ENCODE results near the gene NXN. TPM values are rescaled to one million over a fixed set of nuclear protein-coding genes. Genes with fewer than 3 reads are reported as not detected.

Gene NXN
- total RNA-seq, 6 experiments from 2014 or later, result 81.7 to 93.8 (median 92.2) TPM

- H3K36me3 Mint-ChIP-seq (ENCODE audit: low read depth), result peaks cover 21% of the 10 kb centered on the region
Observed at GRCh38 chr17:969811-970355, 9.7 kb downstream of the NXN start.

GRCh38 chr17:968812-969730, 10.5 kb downstream of the NXN start:
- Mint-ChIP-seq H3K9me3 (no peaks in the 10 kb centered on the region), H3K4me1 (ENCODE audit: low read depth) (peaks cover 68% of the 10 kb centered on the region), H3K27ac (peak overlapping the region; percentile 91), H3K27me3 (ENCODE audit: insufficient read depth) (peaks cover 2% of the 10 kb centered on the region), H3K36me3 (ENCODE audit: low read depth) (peaks cover 21% of the 10 kb centered on the region), H3K4me3 (peak overlapping the region; percentile 90)
- peak; percentile 42 for DNase-seq
- TF ChIP-seq CTCF (IDR thresholded peaks at IDR 0.05), result no peak

More at GRCh38 chr17:969811-970355, 9.7 kb downstream of the NXN start:
- Mint-ChIP-seq H3K9me3 (no peaks in the 10 kb centered on the region), H3K27me3 (ENCODE audit: insufficient read depth) (peaks cover 2% of the 10 kb centered on the region), H3K4me3 (peak overlapping the region; percentile 90), H3K27ac (peak overlapping the region; percentile 91), H3K4me1 (ENCODE audit: low read depth) (peaks cover 65% of the 10 kb centered on the region)
- no peak for TF ChIP-seq CTCF (IDR thresholded peaks at IDR 0.05)
- DNase-seq, result peak; percentile 38

- peaks cover 66% of the 10 kb centered on the region for H3K4me1 Mint-ChIP-seq (ENCODE audit: low read depth)
- H3K4me3 Mint-ChIP-seq, result no peak overlapping the region
Observed at GRCh38 chr17:967122-967521, 12.5 kb downstream of the NXN start.

GRCh38 chr17:965311-965989, 14.1 kb downstream of the NXN start:
- no peak for TF ChIP-seq CTCF (IDR thresholded peaks at IDR 0.05)
- Mint-ChIP-seq H3K27ac (peak overlapping the region; percentile 92), H3K27me3 (ENCODE audit: insufficient read depth) (peaks cover 2% of the 10 kb centered on the region), H3K9me3 (no peaks in the 10 kb centered on the region), H3K4me3 (peak overlapping the region; percentile 80), H3K36me3 (ENCODE audit: low read depth) (peaks cover 13% of the 10 kb centered on the region), H3K4me1 (ENCODE audit: low read depth) (peaks cover 60% of the 10 kb centered on the region)
- peak; percentile 62 for DNase-seq

More at GRCh38 chr17:967122-967521, 12.5 kb downstream of the NXN start:
- peak overlapping the region; percentile 28; the same call in 1 of the 2 replicates for H3K27ac Mint-ChIP-seq
- peaks cover 2% of the 10 kb centered on the region for H3K27me3 Mint-ChIP-seq (ENCODE audit: insufficient read depth)
- TF ChIP-seq CTCF (IDR thresholded peaks at IDR 0.05), result no peak
- DNase-seq, result no peak
- H3K9me3 Mint-ChIP-seq, result no peaks in the 10 kb centered on the region
- H3K36me3 Mint-ChIP-seq (ENCODE audit: low read depth), result peaks cover 14% of the 10 kb centered on the region

GRCh38 chr17:964876-965275, 14.7 kb downstream of the NXN start:
- H3K4me3 Mint-ChIP-seq, result peak overlapping the region; percentile 80
- peaks cover 54% of the 10 kb centered on the region for H3K4me1 Mint-ChIP-seq (ENCODE audit: low read depth)
- peaks cover 2% of the 10 kb centered on the region for H3K27me3 Mint-ChIP-seq (ENCODE audit: insufficient read depth)
- H3K9me3 Mint-ChIP-seq, result no peaks in the 10 kb centered on the region
- TF ChIP-seq CTCF (IDR thresholded peaks at IDR 0.05), result no peak
- no peak for DNase-seq
- peaks cover 7% of the 10 kb centered on the region; the same call in 1 of the 2 replicates for H3K36me3 Mint-ChIP-seq (ENCODE audit: low read depth)
- peak overlapping the region; percentile 92 for H3K27ac Mint-ChIP-seq
